WI38 (cell line): Measurements from ENCODE around the gene CMTM2.

Experiments used
- H3K4me3 ChIP-seq: 2 replicates; pipeline ENCODE4 v1.5.1; 2011; ENCODE audit warnings: low read depth, mild to moderate bottlenecking, control low read depth, low read length
- TF ChIP-seq, protein P1 (sequence below): IDR thresholded peaks from 2 replicates; pipeline ENCODE4 v1.5.1; 2012; ENCODE audit warnings: low read depth, mild to moderate bottlenecking, control low read depth, low read length

Gene CMTM2

DNA sequence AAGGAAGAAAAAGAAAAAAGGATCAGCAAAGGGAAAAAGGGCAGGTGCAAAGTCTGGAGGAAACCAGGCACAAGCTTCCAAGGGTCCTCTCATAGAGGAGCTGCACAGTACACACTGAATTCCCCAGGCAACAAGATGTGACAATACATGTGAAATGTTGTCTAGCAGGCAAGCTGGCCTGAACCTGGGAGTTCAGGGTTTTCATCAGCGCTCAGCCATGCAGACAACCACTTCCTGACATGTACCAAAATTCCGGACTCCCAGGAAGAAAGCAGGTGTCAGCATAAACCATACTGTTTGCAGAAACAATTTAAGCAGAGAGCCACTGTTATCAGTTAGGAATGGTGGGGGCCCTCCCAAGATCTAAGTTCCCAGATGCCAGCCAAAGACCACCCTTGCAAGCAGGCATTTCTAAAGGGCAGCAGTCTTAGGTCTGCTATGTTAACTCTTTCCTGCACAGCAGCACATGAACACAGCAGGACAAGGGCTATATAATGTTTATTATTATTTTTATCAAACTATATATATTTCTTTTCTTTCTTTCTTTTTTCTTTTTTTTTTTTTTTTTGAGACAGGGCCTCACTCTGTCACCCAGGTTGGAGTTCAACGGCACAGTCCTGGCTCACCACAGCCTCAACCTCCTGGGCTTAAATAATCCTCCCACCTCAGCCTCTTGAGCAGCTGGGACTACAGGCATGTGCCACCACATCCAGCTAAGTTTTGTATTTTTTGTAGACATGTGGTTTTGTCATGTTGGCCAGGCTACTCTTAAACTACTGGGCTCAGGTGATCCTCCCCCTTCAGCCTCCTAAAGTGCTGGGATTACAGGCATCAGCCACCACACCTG, 39.4 kb upstream of the CMTM2 start:
- no peak overlapping the region for H3K4me3 ChIP-seq
- TF ChIP-seq, protein P1, sequence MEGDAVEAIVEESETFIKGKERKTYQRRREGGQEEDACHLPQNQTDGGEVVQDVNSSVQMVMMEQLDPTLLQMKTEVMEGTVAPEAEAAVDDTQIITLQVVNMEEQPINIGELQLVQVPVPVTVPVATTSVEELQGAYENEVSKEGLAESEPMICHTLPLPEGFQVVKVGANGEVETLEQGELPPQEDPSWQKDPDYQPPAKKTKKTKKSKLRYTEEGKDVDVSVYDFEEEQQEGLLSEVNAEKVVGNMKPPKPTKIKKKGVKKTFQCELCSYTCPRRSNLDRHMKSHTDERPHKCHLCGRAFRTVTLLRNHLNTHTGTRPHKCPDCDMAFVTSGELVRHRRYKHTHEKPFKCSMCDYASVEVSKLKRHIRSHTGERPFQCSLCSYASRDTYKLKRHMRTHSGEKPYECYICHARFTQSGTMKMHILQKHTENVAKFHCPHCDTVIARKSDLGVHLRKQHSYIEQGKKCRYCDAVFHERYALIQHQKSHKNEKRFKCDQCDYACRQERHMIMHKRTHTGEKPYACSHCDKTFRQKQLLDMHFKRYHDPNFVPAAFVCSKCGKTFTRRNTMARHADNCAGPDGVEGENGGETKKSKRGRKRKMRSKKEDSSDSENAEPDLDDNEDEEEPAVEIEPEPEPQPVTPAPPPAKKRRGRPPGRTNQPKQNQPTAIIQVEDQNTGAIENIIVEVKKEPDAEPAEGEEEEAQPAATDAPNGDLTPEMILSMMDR: no peak

DNA sequence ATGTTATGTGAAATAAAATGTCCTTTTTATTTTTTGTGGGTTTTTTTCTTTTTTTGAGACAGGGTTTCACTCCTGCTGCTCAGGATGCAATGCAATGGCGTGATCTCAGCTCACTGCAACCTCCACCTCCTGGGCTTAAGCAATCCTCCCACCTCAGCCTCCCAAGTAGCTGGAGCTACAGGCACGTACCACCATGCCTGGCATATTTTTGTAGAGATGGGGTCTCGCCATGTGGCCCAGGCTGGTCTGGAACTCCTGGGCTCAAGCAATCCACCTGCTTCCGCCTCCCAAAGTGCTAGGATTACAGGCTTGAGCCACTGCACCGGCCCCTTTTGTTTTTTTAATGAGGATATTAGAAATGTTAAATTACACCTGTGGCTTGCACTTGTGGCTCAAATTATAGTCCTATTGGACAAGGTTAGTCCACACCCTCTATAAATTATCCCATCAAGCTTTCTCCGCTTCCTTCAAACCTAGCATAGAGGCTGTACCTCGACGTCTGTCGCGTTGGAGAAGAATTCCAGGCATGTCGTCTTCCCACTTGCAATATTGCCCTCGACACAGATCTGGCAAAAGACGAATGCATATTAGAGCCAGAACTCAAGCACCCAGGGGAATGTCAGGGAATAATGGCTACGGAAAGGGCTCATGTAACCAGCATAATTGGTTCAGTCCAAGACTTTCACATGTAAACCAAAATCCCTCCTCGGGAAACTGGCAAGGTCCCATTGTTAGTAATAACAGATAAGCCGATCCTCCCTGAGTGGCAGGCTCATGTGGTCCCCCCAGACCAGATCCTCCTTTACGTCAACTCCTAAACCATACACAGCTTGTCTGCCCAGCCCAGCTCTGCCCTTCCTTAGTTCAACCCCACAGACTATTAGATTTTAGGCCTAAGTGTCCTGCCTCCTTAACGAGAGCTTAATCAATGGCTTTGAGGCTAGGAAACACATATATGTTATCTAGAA, 37.6 kb upstream of the CMTM2 start:
- TF ChIP-seq, protein P1: no peak
- H3K4me3 ChIP-seq: no peak overlapping the region

- TF ChIP-seq, protein P1: no peak
- no peak overlapping the region for H3K4me3 ChIP-seq
Observed at GRCh38 chr16:66542396-66542795, 36.9 kb upstream of the CMTM2 start.

DNA sequence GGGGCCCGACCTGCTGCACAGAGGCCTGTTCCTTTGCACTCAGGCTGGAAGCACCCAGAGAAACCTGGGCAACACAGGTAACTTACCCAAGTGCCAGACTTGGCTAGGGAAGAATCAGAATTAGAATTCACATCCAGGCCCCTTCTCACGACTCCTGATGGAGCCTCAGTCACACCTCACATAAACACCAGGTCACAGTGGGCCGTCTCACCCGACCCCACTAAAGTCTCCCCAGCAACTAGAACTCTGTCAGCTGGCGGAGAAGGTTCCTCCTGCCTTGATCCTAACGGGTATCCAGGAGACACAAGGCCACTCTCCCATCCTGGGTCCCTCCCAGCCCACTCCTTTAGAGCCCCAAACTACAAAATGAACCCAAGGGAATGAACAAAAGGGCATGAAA, 35.7 kb upstream of the CMTM2 start:
- TF ChIP-seq, protein P1: no peak
- no peak overlapping the region for H3K4me3 ChIP-seq

GRCh38 chr16:66544016-66544757, 35.1 kb upstream of the CMTM2 start:
- TF ChIP-seq, protein P1: no peak
- no peak overlapping the region for H3K4me3 ChIP-seq

- H3K4me3 ChIP-seq: no peak overlapping the region
Observed at GRCh38 chr16:66547101-66547989, 31.9 kb upstream of the CMTM2 start.

More at GRCh38 chr16:66547101-66547989, 31.9 kb upstream of the CMTM2 start:
- TF ChIP-seq, protein P1: no peak
